Measurements from ENCODE around the gene FGFRL1.

DNA sequence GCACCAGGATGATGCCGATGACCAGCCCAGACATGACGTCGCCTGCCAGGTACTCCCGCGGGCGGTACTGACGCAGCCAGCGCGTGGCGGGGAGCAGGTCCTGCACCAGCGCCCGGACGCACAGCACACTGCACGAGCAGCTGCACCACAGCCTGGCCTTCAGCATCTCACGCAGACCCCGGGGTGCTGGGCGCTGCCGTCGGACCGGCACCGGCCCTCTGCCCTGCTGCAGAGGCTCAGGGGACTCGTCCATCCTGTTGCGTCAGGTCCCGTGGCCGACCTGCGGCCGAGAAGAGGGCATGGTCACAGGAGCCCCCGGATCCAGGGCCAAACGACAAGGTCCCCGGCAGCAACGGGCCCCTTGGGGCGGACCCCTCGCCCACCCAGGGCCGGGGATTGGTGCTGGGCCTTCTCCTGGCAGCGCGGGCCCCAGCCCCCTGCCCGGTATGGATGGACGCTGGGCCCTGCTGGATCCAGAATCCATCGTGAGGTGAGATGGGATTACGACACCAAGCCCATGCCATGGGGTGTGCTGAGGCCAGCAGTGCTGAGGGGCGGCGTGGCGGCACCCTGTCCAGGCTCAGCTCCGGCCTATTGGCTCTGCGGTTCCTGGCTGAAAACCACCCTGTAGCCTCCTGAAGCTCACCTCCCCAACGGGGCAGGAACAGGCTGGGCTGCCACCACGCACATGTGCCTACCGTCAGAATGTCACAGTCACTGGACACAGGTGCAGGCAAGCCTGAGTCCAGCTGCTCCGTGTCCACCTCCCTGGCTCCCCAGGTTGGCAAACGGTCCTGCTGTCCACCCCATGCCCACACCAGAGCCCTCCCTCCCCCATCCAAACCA lies 19.8 kb upstream of the FGFRL1 start:
- TF ChIP-seq POLR2AphosphoS5 (IDR thresholded peaks at IDR 0.05), result no peak
- no peak for TF ChIP-seq EP300 (IDR thresholded peaks at IDR 0.05)
- TF ChIP-seq, protein P1, sequence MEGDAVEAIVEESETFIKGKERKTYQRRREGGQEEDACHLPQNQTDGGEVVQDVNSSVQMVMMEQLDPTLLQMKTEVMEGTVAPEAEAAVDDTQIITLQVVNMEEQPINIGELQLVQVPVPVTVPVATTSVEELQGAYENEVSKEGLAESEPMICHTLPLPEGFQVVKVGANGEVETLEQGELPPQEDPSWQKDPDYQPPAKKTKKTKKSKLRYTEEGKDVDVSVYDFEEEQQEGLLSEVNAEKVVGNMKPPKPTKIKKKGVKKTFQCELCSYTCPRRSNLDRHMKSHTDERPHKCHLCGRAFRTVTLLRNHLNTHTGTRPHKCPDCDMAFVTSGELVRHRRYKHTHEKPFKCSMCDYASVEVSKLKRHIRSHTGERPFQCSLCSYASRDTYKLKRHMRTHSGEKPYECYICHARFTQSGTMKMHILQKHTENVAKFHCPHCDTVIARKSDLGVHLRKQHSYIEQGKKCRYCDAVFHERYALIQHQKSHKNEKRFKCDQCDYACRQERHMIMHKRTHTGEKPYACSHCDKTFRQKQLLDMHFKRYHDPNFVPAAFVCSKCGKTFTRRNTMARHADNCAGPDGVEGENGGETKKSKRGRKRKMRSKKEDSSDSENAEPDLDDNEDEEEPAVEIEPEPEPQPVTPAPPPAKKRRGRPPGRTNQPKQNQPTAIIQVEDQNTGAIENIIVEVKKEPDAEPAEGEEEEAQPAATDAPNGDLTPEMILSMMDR (IDR thresholded peaks at IDR 0.05), result no peak
